HG02623 (cell line): Measurements from ENCODE around the gene SMC4.
"Not testable (repeated sequence)": the region's sequence is repeated elsewhere in the genome, so short reads cannot be mapped to it uniquely, and the experiment has no call there.

Experiments
- ATAC-seq: cut with Tn5 transposase; IDR thresholded peaks from one replicate; pipeline ENCODE4 v1.9.1; 2021; ENCODE audit warnings: moderate library complexity; ENCODE audit not compliant: unreplicated experiment

SMC4 gene

DNA sequence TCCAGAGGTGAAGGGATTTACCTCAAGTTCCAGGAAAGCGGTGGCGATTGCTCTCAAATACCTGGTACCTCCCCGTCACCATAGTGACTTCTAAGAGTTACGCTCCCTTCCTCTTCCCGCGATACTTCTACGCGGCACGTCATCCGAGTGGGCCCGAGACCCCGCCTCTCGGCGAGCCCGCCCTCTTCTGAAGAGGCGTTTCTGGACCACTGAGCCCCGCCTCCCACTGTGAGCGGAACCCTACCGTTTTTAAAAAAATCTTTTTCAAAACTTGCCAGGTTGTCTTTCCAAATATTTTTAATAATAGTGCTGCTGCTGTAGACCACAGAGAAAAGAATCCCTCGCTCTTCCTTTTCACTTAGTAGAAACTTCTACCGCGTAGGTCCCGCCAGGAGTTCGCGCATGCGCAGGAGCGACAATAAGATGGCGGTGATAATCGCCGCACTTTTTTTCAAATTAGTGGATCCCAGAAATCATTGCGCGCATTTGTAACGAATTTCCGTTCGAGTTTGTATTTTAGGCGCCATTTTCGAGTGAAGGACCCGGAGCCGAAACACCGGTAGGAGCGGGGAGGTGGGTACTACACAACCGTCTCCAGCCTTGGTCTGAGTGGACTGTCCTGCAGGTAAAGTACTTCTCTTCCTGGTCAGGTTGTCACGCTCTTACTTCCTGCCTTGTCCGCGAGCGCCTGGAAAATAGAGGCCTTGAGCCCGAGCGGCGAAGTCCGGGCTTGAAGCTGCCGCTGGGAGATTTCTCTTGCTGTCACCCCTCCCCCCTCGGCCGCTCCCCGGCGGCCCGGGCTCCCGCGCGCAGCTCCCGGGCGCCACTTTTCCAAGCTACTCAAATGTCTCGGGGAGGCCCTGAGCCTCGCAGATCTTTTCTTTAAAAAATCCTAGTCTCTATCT is at the start of gene SMC4, which contains the start of gene IFT80:
Gene SMC4 (plus strand): TSS at position 526 of the 905 bp plus-strand sequence. CDS start 1,177 bp downstream, outside the sequence.
Gene IFT80 (minus strand): TSS at position 101 of the 905 bp plus-strand sequence. CDS start 14,625 bp downstream, outside the sequence.
- ATAC-seq = peak; percentile 93

DNA sequence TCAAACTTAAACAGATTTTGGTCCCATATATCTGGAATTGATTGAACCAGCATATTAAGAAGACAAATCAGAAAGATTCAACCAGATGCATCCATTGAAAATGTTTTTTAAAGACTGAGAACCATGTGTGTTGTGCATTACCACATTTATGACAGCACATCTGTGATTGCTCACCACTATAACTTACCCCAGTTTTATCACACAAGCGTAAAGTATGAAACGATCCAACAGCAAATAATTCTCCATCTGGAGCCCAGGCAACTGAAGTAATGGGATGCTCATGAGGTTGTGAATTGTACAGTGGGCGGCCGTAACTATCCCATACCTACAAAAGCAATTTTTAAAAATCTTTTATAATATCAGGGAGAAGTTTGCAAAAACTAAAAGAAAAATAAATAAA is 43.6 kb upstream of the SMC4 start:
- no peak for ATAC-seq

DNA sequence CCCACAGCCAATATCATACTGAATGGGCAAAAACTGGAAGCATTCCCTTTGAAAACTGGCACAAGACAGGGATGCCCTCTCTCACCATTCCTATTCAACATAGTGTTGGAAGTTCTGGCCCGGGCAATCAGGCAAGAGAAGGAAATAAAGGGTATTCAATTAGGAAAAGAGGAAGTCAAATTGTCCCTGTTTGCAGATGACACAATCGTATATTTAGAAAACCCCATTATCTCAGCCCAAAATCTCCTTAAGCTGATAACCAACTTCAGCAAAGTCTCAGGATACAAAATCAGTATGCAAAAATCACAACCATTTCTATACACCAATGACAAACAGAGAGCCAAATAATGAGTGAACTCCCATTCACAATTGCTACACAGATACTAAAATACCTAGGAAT is 36.6 kb upstream of the SMC4 start:
- not testable (repeated sequence) for ATAC-seq

DNA sequence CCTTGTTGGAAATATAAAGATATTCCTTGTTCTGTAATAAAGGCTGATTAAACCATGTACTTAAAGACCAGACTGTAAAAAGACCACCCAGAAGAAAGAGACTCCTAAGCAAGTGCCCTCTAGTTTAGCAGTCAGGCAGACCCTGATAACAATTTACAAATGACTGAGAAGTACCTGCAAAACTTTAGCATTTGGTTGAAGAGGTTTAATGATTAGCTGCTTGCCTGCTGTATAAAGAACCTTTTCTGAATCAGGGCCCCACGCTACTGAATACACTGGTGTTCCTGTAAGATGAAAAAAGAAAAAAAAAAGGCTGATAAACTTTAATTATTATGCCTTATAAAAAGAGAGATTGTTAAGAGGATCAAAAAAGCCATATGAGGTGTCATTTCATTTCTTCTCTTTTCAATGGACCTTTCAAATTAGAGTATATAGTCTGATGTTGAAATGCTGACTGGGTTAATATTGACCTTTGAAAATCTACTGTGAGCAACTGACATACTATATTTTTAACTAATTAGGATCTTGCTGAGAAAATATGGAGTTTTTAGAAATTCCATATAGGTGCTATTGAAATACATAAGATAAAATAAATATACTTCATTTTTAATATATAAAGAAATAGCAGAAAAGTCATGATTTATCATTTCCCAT is 33.5 kb upstream of the SMC4 start:
- ATAC-seq = no peak

DNA sequence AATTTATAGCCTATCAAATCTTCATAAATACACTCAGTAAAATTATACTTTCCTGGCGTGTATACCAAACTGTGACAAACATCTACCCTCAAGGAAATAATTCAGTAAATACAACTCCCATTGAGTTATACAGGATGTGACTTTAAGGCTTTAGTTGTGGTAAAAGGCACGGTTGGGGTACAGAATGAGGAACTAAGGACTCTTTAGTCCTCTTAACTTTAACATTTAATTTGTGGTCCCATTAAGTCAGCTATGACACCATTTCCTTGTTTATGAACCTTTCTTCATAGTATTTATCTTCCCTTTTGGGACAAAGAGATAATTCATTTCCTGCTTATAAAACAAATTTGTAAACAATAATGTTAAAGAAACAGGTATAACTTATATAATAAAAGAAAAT is 30.6 kb upstream of the SMC4 start:
- no peak for ATAC-seq

DNA sequence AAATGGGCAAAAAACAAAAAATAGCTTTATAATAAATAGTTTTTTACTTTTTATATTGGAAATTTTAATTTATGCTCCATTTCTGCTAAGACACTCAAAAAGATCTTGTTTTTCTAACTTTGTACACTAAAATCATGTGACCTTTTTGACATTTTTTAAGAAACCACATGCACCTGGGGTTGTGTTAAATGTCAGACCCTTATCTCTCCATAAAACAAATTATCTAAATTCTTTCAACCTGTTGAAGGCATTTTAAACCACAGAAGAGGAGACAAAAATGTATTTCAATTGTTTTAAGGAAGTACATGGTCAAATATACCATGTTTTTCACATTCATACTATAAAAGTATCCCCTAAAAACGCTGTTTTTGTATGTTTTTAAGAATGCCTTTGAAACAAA is 29.7 kb upstream of the SMC4 start:
- ATAC-seq = no peak

DNA sequence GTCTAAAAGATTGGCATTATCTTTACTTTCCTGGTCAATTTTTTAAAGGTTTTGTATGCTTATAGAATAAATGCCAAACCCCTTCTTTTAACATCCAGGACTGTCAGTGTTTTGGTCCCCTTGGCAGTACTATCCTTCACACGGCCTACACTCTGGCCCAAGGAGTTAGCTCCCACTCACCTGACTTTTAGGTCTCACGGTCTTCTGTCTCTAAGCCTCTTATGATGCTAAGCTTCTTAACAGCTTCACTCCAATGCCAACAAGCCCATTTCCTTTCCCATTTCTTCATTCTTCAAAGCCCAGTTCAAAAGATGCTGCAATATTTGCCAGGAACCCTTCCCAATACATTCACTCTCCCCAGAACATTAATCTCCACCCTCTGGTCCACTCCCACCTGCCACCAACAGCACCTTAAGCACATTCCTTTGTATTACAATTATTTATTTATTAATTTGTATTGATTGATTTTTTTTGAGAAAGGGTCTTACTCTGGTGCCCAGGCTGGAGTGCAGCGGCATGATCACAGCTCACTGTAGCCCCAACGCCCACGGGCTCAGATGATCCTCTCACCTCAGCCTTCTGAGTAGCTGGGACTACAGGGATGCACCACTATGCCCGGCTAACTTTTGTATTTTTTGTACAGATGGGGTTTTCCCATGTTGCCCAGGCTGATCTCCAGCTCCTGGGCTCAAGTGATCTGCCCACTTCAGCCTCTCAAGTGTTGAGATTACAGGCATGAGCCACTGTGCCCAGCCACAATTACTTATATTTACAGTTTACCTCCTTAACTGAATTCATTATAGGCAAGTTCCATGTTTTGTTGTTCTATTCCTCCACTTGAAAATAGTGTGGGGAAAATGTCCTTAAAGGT is 28.2 kb upstream of the SMC4 start:
- ATAC-seq = no peak

DNA sequence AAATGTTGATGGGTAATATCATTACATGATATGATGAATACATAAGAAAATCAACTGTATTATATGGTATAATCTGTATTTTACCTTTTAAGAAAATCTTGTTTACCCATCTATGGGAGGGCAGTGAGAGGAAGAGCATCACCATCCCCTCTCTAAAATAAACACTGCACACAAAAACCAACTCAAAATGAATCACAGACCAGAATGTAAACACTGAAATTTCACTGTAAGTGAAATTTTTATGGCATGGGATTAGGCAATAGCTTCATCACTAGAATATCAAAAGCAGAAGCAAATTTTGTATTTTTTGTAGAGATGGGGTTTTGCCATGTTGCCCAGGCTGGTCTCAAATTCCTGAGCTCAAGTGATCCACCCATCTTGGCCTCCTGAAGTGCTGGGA is 26.7 kb upstream of the SMC4 start:
- ATAC-seq = no peak

DNA sequence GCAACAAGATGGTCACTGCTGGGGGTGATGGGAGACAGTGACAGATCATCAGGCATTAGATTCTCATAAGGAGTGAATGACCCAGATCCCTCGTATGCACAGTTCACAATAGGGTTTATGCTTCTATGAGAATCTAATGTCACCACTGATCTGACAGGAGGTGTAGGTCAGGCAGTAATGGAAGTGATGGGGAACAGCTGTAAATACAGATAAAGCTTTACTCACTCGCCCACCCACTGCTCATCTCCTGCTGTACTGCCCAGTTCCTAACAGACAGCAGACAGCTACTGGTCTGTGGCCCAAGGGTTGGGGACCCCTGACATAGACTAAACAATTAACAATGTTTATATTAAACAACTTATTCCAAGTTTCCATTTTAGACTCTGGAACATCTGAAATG is 25.8 kb upstream of the SMC4 start:
- no peak for ATAC-seq

DNA sequence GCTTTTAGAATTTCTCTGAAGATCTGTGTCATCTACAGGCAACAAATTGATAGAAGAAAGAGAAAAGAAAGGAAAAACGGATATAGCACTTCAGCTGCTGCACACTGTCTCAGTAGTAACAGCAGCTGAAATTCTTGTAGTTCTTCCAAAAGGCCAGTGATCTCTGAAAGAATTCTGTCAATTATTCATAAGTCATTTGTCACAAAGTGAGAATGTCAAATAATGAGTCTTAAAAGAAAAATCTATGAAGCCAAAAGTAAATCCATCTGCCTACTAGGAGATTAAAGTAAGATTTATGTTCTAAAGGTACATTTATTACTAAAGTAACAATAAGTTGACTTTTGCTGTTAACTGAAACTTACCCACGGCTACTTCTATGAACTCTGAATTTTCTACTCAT is 25.0 kb upstream of the SMC4 start:
- no peak for ATAC-seq

DNA sequence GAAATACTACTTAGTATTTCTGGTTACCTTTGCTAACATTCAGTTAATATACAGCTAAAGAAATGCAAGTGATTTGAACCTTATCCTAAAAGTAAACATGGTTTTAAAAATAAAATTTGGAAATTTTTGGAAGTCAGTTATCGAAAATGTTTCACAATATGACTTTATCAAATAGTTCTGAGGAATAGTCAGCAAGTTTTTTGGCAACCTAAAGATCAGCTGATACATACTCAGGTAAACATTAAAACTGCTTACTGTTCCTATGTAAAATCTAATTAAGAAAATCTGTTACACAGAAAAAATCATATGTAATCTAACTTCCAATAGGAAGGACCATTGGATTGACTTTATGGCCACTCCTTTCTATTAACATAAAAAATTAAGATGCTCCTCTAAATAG is 24.5 kb upstream of the SMC4 start:
- ATAC-seq = no peak

DNA sequence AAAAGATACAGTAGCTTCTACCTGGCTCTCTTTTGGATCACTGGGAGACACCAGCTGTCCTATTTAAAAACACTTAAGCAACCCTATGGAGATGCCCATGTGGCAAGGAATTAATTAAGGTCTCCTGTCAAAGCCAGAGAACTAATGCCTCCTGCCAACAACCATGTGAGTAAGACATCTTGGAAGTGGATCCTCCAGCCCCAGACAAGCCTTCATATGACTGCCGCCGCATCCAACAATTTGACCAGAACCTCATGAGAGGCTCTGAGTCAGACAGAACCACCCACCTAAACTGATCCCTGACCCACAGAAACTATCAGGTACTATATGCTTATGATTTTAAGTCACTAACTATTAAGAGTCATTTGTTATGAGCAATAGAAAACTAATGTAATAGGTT is 22.8 kb upstream of the SMC4 start:
- ATAC-seq = no peak

DNA sequence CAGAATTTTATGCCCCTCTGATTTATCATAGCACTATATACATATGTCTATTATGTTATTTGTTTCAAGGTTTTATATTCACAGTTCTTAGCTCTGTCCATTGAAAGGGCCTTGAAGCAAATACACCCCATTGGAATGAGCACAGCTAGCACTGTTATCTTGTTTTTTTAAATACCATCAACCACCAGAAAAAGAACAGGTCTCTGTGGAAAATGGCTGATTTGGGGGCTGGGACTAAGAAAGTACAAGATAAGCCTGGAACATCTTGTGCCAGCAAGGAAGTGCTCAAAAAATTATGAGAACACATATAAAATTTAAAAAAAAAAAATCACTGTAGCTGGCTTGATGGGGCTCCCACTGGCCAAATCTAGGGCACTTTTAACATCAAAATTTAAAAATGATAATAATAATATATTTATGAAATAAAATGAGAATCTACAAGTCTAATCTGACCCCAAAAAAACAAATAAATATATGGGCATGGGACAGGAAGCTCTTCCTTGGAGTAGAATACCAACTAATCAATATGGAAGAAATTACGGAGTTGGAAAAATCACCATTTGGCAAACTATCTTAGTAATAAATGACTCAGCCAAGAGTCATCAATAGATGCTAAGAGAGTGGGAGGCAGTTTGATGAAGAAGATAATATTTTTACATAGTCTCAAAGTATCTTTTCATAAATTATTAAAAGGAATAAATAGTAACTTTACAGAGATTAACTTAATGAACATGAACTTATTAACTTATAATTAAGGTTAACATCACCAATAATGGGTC is 20.9 kb upstream of the SMC4 start:
- no peak for ATAC-seq

DNA sequence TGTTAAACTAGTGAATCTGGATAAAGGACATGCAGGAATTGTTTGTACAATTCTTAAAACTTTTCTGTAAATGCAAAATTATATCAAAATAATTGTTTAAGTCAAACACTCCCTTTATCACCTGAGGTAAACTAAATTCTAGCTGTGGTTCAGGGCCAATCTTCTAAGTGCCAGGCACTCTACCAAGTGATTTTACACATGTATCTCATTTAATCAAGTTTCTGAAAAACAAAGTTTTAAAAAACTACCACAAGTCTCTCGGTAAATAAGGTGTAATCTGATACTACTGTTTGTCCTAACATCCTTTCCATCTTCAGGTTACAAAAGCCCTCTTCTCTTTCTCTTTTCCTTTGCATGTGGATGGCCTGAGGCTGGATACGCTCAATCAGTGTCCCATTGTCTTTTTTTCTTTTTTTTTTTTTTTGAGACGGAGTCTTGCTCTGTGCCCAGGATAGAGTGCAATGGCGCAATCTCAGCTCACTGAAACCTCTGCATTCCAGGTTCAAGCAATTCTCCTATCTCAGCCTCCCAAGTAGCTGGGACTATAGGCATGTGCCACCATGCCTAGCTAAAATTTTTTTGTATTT is 19.7 kb upstream of the SMC4 start:
- no peak for ATAC-seq

DNA sequence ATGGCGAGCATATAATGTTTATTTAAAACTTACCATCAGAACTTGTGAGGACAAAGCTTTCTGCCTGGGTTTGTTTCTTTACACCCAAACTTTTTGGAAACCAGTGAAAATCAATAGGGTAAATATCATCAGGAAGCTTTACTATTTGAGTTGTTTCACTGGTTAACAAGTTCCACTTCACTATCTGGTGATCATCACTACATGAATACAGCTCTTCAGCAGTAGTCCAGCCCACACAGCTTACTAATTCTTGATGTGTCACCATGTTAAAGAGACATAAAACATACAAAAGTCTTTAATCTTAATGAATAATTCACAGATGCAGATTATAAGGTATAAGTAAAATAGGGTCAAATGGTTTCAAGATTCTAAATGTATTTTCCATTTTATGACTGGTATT is 18.0 kb upstream of the SMC4 start:
- ATAC-seq = no peak

DNA sequence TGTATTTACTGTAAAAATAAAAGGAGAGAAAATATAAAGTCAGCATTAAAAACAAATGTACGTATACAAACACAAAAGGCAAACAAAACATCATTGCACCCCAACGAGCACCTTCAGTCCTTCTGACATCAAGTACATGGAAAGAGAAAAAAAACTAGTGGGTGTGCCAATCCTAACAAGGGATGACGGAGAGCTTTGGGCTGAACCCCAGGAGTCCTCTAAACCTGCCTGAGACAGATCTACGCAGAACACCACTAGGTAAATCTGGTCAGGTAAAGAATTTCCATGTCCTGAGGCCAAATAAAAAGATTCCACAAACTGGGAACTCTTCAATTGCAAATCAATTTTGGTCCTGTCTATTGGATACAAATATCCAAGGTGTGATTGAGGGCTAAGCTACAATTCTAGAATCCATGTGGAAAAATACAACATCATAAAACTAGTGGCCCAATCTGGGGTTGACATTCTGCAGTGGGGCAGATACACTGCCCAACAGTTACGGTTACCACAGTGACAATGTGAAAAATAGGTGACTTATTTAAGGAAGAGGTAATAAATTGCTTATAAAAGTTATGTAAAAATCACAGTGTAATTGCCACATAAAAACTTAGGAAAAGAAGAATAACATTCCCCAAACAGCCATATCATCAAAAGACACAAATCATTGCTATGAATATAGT is 14.7 kb upstream of the SMC4 start:
- no peak for ATAC-seq

DNA sequence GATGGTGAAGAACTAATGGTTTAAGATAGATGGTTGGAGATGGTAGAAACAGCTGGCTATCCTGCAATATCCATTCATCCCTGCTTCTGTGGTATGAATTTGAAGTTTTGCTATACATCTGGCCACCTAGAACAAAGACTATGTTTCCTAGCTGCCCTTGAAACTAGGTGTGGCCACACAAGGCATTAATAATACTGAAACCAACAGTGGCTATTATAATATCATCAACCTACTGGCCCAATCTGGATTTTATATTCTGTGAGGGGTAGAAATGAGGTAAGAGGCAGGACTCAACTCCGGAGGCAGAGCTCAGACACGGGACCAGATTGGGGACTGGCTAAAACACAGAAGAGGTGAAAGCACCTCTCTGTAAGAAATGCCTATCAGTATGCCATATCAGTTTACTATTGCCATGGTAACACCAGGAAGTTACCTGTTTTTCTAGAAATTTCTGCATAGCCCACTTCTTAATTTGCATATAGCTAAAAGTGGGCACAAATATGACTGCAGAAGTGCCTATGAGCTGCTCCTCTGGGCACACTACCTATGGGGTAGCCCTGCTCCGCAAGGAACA is 8.8 kb upstream of the SMC4 start:
- ATAC-seq = no peak

DNA sequence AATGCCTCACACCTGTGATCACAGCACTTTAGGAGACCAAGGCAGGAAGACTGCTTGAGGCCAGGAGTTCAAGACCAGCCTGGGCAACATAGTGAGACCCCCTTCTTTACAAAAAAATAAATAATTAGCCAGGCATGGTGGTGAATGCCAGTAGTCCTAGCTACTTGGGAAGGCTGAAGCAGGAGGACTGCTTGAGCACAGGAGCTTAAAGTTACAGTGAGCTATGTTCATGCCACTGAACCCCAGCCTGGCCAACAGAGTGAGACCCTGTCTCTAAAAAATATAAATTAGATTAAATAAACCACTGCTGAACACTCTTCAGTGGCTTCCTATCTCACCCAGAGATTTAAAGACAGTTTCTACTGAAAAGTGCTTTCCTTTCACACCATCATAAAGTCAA is 6.7 kb upstream of the SMC4 start:
- ATAC-seq = no peak

DNA sequence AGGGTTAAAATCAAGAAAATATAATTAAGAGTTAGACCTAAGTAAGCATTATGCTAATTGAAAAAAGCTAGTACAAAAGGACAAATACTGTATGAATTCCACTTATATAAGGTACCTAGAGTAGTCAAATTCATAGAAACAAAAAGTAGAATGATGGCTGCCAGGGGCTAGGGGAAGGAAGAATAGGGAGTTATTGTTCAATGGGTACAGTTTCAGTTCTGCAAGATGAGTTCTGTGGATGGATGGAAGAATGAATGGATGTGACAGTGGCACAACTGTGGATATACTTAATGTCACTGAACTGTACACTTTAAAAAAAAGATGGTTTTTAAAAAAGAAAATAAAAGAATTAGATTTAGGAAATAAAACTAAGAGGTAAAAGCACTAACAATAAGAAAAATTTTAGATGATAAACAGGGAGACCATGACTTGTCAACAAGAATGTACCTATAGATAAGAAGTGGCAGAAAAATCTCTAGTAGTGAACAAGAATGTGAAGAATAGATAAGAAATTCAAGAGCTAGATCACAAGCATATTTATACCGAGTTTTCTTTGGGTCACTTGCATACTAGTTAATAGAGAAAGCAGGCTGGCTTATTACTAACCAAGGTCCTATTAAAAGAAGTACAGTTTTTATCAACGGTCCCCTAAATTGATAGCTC is 6.0 kb upstream of the SMC4 start:
- ATAC-seq = no peak
